ENCODE measurements around the gene GPC2.

GPC2 gene

GRCh38 chr7:100209493-100209892 lies 32.3 kb upstream of the GPC2 start:
- no peak overlapping the region for H3K4me3 ChIP-seq (replicated peaks; ENCODE audit: insufficient read depth, low read length)

GRCh38 chr7:100208911-100209408 lies 31.8 kb upstream of the GPC2 start:
- TF ChIP-seq SPI1 (IDR thresholded peaks at IDR 0.05; ENCODE audit: borderline replicate concordance, low read depth) (no peak), POLR2AphosphoS5 (IDR thresholded peaks at IDR 0.05; ENCODE audit: low read depth) (no peak), GABPA (IDR thresholded peaks at IDR 0.05; ENCODE audit: low read depth) (no peak)
- TF ChIP-seq, protein P1, sequence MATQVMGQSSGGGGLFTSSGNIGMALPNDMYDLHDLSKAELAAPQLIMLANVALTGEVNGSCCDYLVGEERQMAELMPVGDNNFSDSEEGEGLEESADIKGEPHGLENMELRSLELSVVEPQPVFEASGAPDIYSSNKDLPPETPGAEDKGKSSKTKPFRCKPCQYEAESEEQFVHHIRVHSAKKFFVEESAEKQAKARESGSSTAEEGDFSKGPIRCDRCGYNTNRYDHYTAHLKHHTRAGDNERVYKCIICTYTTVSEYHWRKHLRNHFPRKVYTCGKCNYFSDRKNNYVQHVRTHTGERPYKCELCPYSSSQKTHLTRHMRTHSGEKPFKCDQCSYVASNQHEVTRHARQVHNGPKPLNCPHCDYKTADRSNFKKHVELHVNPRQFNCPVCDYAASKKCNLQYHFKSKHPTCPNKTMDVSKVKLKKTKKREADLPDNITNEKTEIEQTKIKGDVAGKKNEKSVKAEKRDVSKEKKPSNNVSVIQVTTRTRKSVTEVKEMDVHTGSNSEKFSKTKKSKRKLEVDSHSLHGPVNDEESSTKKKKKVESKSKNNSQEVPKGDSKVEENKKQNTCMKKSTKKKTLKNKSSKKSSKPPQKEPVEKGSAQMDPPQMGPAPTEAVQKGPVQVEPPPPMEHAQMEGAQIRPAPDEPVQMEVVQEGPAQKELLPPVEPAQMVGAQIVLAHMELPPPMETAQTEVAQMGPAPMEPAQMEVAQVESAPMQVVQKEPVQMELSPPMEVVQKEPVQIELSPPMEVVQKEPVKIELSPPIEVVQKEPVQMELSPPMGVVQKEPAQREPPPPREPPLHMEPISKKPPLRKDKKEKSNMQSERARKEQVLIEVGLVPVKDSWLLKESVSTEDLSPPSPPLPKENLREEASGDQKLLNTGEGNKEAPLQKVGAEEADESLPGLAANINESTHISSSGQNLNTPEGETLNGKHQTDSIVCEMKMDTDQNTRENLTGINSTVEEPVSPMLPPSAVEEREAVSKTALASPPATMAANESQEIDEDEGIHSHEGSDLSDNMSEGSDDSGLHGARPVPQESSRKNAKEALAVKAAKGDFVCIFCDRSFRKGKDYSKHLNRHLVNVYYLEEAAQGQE (IDR thresholded peaks at IDR 0.05; ENCODE audit: insufficient replicate concordance, low read depth), result no peak
- TF ChIP-seq, protein P2, sequence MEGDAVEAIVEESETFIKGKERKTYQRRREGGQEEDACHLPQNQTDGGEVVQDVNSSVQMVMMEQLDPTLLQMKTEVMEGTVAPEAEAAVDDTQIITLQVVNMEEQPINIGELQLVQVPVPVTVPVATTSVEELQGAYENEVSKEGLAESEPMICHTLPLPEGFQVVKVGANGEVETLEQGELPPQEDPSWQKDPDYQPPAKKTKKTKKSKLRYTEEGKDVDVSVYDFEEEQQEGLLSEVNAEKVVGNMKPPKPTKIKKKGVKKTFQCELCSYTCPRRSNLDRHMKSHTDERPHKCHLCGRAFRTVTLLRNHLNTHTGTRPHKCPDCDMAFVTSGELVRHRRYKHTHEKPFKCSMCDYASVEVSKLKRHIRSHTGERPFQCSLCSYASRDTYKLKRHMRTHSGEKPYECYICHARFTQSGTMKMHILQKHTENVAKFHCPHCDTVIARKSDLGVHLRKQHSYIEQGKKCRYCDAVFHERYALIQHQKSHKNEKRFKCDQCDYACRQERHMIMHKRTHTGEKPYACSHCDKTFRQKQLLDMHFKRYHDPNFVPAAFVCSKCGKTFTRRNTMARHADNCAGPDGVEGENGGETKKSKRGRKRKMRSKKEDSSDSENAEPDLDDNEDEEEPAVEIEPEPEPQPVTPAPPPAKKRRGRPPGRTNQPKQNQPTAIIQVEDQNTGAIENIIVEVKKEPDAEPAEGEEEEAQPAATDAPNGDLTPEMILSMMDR (IDR thresholded peaks at IDR 0.05; ENCODE audit: insufficient read depth, low read length), result no peak
- Histone ChIP-seq H3K27ac (replicated peaks) (no peak overlapping the region), H3K4me3 (replicated peaks; ENCODE audit: insufficient read depth, low read length) (no peak overlapping the region), H3K27me3 (ENCODE audit: insufficient read depth, poor library complexity, severe bottlenecking) (no peaks in the 10 kb centered on the region)
- DNase-seq (ENCODE audit: low read depth in 1 of 2, low spot score in 1 of 2), result no peak

More at GRCh38 chr7:100209493-100209892, 32.3 kb upstream of the GPC2 start:
- TF ChIP-seq SPI1 (IDR thresholded peaks at IDR 0.05; ENCODE audit: borderline replicate concordance, low read depth) (no peak), GABPA (IDR thresholded peaks at IDR 0.05; ENCODE audit: low read depth) (no peak)
- TF ChIP-seq, protein P1 (IDR thresholded peaks at IDR 0.05; ENCODE audit: insufficient replicate concordance, low read depth), result no peak
- Histone ChIP-seq H3K27ac (replicated peaks) (no peak overlapping the region), H3K27me3 (ENCODE audit: insufficient read depth, poor library complexity, severe bottlenecking) (no peaks in the 10 kb centered on the region)
- DNase-seq (ENCODE audit: low read depth in 1 of 2, low spot score in 1 of 2), result no peak

- no peak for TF ChIP-seq SPI1 (IDR thresholded peaks at IDR 0.05; ENCODE audit: borderline replicate concordance, low read depth)
- TF ChIP-seq, protein P2 (IDR thresholded peaks at IDR 0.05; ENCODE audit: insufficient read depth, low read length), result no peak
- TF ChIP-seq, protein P1 (IDR thresholded peaks at IDR 0.05; ENCODE audit: insufficient replicate concordance, low read depth), result no peak
- no peak for TF ChIP-seq POLR2AphosphoS5 (IDR thresholded peaks at IDR 0.05; ENCODE audit: low read depth)
- TF ChIP-seq GABPA (IDR thresholded peaks at IDR 0.05; ENCODE audit: low read depth), result no peak
- no peak for DNase-seq (ENCODE audit: low read depth in 1 of 2, low spot score in 1 of 2)
- no peak overlapping the region for H3K27ac ChIP-seq (replicated peaks)
- H3K27me3 ChIP-seq (ENCODE audit: insufficient read depth, poor library complexity, severe bottlenecking), result no peaks in the 10 kb centered on the region
- no peak overlapping the region for H3K4me3 ChIP-seq (replicated peaks; ENCODE audit: insufficient read depth, low read length)
These were observed 27.3 kb upstream of the GPC2 start for GRCh38 chr7:100204454-100204853.
